Activated naive CD8-positive, alpha-beta T cell treated with anti-CD3 and anti-CD28 coated beads, Interleukin-2, amount 10 ng/mL, durations not matched to agents 7 days and 5 days (primary cell): ENCODE measurements around the gene COMT. TPM values are rescaled to one million over a fixed set of nuclear protein-coding genes. Genes with fewer than 3 reads are reported as not detected.

ENCODE experiments used
- ATAC-seq: fragments of 150-1000 bp; cut with Tn5 transposase; one replicate; pipeline ENCODE4 v1.10.0; 2021; ENCODE audit warnings: low read depth, moderate library complexity
- POLR2A ChIA-PET: fragments of 350-600 bp; sonication (Branson Sonifier 250); formaldehyde crosslinking; loops from one replicate; lab custom pipeline; 2021; ENCODE audit warnings: antibody characterized with exemption; lab: Charles Lee
- DNase-seq: peaks from one replicate; pipeline ENCODE4 v3.0.0; 2021
- H3K27ac Mint-ChIP-seq: one replicate; pipeline ENCODE4 v1.8.0; 2022; ENCODE audit warnings: mild to moderate bottlenecking, mixed read lengths
- H3K27me3 Mint-ChIP-seq: one replicate; pipeline ENCODE4 v1.8.0; 2022; ENCODE audit warnings: mild to moderate bottlenecking, moderate library complexity, mixed read lengths
- H3K36me3 Mint-ChIP-seq: one replicate; pipeline ENCODE4 v1.8.0; 2021; ENCODE audit warnings: mild to moderate bottlenecking, mixed read lengths
- H3K4me1 Mint-ChIP-seq: one replicate; pipeline ENCODE4 v1.8.0; 2021; ENCODE audit warnings: mixed read lengths
- H3K4me3 Mint-ChIP-seq: one replicate; pipeline ENCODE4 v1.8.0; 2022; ENCODE audit warnings: mild to moderate bottlenecking, moderate library complexity, mixed read lengths
- H3K9me3 Mint-ChIP-seq: one replicate; pipeline ENCODE4 v1.8.0; 2021; ENCODE audit warnings: mixed read lengths
- total RNA-seq, 2 experiments: library from RNA; stranded (reverse); gene quantifications; one replicate each; pipeline ENCODE4 v1.2.3, GENCODE V29; 2021

COMT gene
- total RNA-seq, 2 experiments from 2014 or later: 68.6 to 70.0 TPM

- Mint-ChIP-seq H3K9me3 (no peaks in the 10 kb centered on the region), H3K4me1 (no peaks in the 10 kb centered on the region), H3K27ac (no peak overlapping the region), H3K36me3 (no peaks in the 10 kb centered on the region), H3K4me3 (no peak overlapping the region), H3K27me3 (no peaks in the 10 kb centered on the region)
- DNase-seq (no peak), ATAC-seq (no peak)
- POLR2A ChIA-PET: no interaction called here
Measured at GRCh38 chr22:19993926-19994325, 52.4 kb downstream of the COMT start.

DNA sequence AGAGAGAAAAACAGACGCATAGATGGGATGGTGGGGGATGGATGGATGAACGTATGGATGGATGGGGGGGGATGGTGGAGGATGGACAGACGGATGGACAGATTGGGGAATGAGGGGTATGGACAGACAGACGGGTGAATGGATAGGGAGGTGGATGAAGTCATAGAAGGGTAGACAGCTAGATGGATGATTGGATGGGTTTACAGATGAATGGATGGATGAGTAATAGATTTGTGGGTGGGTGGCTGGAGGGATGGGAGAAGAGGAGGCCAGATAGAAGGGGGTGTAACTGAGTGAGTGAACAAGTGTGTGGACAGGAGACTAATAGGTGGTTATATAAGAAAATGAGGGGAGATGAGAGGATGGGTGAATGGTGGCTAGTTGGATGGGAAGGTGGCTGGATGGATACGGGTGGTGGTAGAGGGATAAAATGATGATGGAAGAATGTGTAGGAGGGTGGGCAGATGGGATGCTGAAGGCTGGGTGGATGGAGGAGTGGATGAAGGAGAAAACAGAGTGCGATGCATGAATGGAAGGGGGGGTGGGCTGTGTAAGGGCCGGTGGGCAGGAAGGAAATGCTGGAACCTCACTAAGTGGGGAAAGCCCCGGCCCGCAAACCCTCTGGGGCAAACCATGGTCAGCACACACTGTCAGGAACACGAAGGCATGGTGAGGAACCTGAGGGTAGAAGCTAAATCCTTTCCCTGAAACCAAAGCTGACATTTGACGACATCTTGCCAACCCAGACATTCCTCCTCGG lies 53.5 kb downstream of the COMT start:
- DNase-seq (no peak), ATAC-seq (no peak)
- H3K27ac Mint-ChIP-seq: no peak overlapping the region
- POLR2A ChIA-PET: no interaction called here
- H3K36me3 Mint-ChIP-seq: no peaks in the 10 kb centered on the region
- no peak overlapping the region for H3K4me3 Mint-ChIP-seq
- no peaks in the 10 kb centered on the region for H3K9me3 Mint-ChIP-seq
- H3K4me1 Mint-ChIP-seq: no peaks in the 10 kb centered on the region
- H3K27me3 Mint-ChIP-seq: peaks cover 1% of the 10 kb centered on the region

- Mint-ChIP-seq H3K4me1 (no peaks in the 10 kb centered on the region), H3K4me3 (no peak overlapping the region), H3K9me3 (no peaks in the 10 kb centered on the region), H3K36me3 (no peaks in the 10 kb centered on the region), H3K27me3 (peaks cover 4% of the 10 kb centered on the region), H3K27ac (no peak overlapping the region)
- ATAC-seq (no peak), DNase-seq (no peak)
- POLR2A ChIA-PET: no interaction called here
Measured at GRCh38 chr22:19995611-19996339, 54.2 kb downstream of the COMT start.

GRCh38 chr22:19996694-19997384 lies 55.3 kb downstream of the COMT start:
- DNase-seq (no peak), ATAC-seq (no peak)
- Mint-ChIP-seq H3K9me3 (no peaks in the 10 kb centered on the region), H3K27ac (no peak overlapping the region), H3K4me1 (no peaks in the 10 kb centered on the region), H3K4me3 (no peak overlapping the region), H3K27me3 (peaks cover 8% of the 10 kb centered on the region), H3K36me3 (no peaks in the 10 kb centered on the region)
- POLR2A ChIA-PET: no interaction called here

- no peak overlapping the region for H3K4me3 Mint-ChIP-seq
- no peaks in the 10 kb centered on the region for H3K36me3 Mint-ChIP-seq
- ATAC-seq (no peak), DNase-seq (no peak)
- no peaks in the 10 kb centered on the region for H3K4me1 Mint-ChIP-seq
- POLR2A ChIA-PET: no interaction called here
- H3K27me3 Mint-ChIP-seq: peaks cover 9% of the 10 kb centered on the region
- H3K9me3 Mint-ChIP-seq: no peaks in the 10 kb centered on the region
- no peak overlapping the region for H3K27ac Mint-ChIP-seq
Measured at GRCh38 chr22:19997561-19998231, 56.1 kb downstream of the COMT start.

GRCh38 chr22:19998232-19998951 lies 56.8 kb downstream of the COMT start:
- no peaks in the 10 kb centered on the region for H3K4me1 Mint-ChIP-seq
- DNase-seq: no peak

DNA sequence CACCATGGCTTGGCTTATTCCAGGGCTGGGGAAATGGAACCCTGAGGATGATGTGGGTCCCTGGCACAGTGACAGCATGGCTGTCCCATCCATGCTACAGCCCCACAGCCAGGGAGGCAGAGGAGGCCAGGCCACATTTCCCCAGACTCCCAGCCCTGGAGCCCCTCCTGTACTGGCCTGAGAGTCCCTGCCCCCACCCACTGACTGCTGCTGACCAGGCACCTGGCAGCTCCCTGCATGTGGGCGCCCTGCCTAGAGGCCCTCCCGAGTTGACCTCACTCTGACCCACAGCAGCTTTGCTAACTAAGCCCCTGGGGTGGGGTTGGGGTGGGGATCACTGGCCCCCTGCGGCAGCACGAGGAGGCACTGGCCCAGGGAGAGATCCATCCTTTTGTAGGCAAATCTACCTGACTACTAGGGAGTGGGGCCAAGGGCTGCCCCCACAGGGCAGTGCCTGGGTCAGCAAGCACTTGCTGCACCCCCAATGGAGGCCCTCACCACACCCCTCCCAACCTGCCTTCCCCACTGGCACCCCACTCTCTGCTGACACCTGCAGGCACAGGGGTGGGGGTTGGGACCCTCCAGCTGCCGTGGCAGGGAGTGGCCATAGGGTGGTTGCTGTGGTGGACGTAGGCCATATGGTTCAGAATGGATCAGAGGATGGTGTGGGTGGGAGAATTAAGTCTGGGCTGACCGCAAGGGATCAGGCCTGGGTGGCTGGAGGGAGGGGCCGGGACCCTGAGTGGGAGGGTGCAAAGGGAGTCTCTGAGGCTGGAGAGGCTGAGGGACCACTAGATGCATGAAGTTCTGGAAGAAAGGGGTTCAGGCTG lies 57.6 kb downstream of the COMT start:
- DNase-seq: no peak
- Mint-ChIP-seq H3K36me3 (peaks cover 4% of the 10 kb centered on the region), H3K27ac (no peak overlapping the region), H3K4me3 (no peak overlapping the region), H3K27me3 (peaks cover 18% of the 10 kb centered on the region), H3K9me3 (peaks cover 11% of the 10 kb centered on the region), H3K4me1 (no peaks in the 10 kb centered on the region)
- ATAC-seq: no peak
- POLR2A ChIA-PET: no interaction called here

More at GRCh38 chr22:19998232-19998951, 56.8 kb downstream of the COMT start:
- Mint-ChIP-seq H3K27ac (no peak overlapping the region), H3K36me3 (peaks cover 4% of the 10 kb centered on the region), H3K4me3 (no peak overlapping the region), H3K27me3 (peaks cover 13% of the 10 kb centered on the region), H3K9me3 (peaks cover 5% of the 10 kb centered on the region)
- ATAC-seq: no peak
- POLR2A ChIA-PET: no interaction called here

DNA sequence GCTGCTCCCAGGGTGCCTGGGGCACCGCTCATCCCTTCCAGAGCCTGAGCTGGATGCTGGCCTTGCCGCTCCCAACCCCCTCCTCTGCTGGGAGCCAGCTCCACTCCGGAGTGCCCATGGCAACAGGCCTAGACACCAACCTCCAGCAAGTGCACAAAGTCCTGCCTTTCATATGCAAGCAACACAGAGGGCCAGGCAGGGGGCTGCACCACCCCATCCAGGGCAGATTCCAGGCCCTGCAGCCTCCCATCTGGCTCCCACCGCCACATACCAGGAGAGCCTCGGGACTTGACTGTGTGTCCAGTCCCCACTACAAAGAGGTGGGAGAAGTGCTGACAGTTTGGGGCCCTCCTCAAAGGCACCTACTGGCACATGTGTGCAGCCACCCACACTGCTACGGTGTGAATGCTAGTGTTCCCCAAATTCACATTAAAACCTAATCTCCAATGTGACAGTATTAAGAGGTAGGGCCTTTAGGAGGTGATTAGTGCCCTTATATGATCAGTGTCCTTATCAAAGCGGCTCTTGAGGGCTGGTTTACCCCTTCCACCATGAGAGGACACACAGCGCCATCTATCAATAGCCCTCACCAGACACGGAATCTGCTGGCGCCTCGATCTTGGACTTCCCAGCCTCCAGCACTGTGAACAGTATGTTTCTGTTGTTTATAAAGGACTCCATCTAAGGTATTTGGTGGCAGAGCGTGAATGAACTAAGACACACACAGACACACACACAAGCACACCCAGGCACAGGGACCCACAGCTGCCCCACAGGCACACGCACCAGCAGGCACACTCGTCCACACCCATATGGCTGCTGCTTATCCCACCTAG lies 58.9 kb downstream of the COMT start:
- H3K27me3 Mint-ChIP-seq: peaks cover 21% of the 10 kb centered on the region
- peaks cover 11% of the 10 kb centered on the region for H3K9me3 Mint-ChIP-seq
- H3K4me3 Mint-ChIP-seq: no peak overlapping the region
- H3K36me3 Mint-ChIP-seq: peaks cover 4% of the 10 kb centered on the region
- H3K27ac Mint-ChIP-seq: no peak overlapping the region
- ATAC-seq: no peak
- H3K4me1 Mint-ChIP-seq: no peaks in the 10 kb centered on the region
- DNase-seq: no peak
- POLR2A ChIA-PET: no interaction called here

- DNase-seq (no peak), ATAC-seq (no peak)
- Mint-ChIP-seq H3K4me1 (no peaks in the 10 kb centered on the region), H3K27me3 (peaks cover 23% of the 10 kb centered on the region), H3K27ac (no peak overlapping the region), H3K9me3 (peaks cover 11% of the 10 kb centered on the region), H3K36me3 (peaks cover 4% of the 10 kb centered on the region), H3K4me3 (no peak overlapping the region)
- POLR2A ChIA-PET: no interaction called here
Measured at GRCh38 chr22:20001082-20001638, 59.6 kb downstream of the COMT start.

- peaks cover 11% of the 10 kb centered on the region for H3K9me3 Mint-ChIP-seq
- no peak for DNase-seq
- H3K27me3 Mint-ChIP-seq: peaks cover 23% of the 10 kb centered on the region
- POLR2A ChIA-PET: no interaction called here
- no peak overlapping the region for H3K4me3 Mint-ChIP-seq
- no peak overlapping the region for H3K27ac Mint-ChIP-seq
- peaks cover 4% of the 10 kb centered on the region for H3K36me3 Mint-ChIP-seq
- H3K4me1 Mint-ChIP-seq: no peaks in the 10 kb centered on the region
- no peak for ATAC-seq
Measured at GRCh38 chr22:20002128-20002527, 60.6 kb downstream of the COMT start.

GRCh38 chr22:20002636-20003035 lies 61.1 kb downstream of the COMT start:
- ATAC-seq (no peak), DNase-seq (no peak)
- H3K27me3 Mint-ChIP-seq: peaks cover 23% of the 10 kb centered on the region
- H3K4me1 Mint-ChIP-seq: no peaks in the 10 kb centered on the region
- H3K4me3 Mint-ChIP-seq: no peak overlapping the region
- no peak overlapping the region for H3K27ac Mint-ChIP-seq
- POLR2A ChIA-PET: no interaction called here
- peaks cover 4% of the 10 kb centered on the region for H3K36me3 Mint-ChIP-seq
- H3K9me3 Mint-ChIP-seq: peaks cover 11% of the 10 kb centered on the region
